GM19240 (cell line): ENCODE data around the gene CHMP4B.

ENCODE experiments used
- DNase-seq: peaks from one replicate; pipeline ENCODE4 v3.0.0; 2011; ENCODE audit warnings: low spot score; ENCODE audit not compliant: insufficient read length

CHMP4B gene

GRCh38 chr20:33810885-33811775, at the start of gene CHMP4B:
CHMP4B (plus strand) TSS chr20:33811348; CDS start chr20:33811469, 121 bp downstream.
- peak; percentile 98 for DNase-seq

DNA sequence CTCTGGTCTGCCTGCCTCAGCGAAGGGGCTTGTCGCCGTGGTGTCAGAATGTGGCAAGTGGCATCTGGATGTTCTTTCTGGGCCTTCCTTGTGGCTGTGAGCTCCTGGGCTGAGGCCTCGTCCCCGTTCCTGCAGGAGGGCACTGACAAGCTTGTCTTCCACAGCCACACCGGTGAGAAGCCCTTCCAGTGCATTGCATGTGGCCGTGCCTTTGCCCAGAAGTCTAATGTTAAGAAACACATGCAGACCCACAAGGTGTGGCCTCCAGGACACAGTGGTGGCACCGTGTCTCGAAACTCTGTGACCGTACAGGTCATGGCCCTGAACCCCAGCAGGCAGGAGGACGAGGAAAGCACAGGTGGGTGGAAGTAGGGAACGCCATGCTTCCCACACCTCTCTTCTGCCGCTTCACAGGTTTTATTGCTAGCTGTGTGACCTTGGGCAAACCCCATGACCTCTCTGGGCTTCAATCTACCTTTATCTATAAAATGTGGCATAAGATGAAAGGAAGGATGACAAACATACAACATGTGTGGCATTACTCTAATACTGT, 49.4 kb upstream of the CHMP4B start:
- no peak for DNase-seq

GRCh38 chr20:33765099-33765498, 46.0 kb upstream of the CHMP4B start:
- DNase-seq = no peak

- DNase-seq = no peak
These were observed 45.6 kb upstream of the CHMP4B start for GRCh38 chr20:33765592-33765991.

- no peak for DNase-seq
These were observed 44.5 kb upstream of the CHMP4B start for GRCh38 chr20:33766686-33767085.

- DNase-seq = no peak
These were observed 43.4 kb upstream of the CHMP4B start for GRCh38 chr20:33767777-33768138.

DNA sequence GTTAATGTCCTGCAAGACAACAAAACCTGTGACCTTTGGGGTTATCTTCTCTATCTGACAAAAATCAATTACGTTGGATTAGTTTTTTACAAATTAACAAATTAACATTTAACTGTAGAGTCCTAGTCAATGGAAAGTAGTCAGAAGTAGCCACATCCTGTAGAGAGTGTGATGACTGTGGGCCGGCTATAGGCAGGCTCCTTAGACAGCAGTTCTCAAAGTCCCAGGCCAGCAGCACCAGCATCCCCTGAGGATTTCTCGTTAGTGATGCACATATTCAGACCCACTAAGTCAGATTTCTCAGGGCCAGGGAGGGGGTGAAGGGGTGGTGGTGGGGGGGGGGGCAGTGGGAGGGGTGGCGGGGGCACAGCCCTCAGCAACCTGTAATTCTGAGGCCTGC, 42.1 kb upstream of the CHMP4B start:
- DNase-seq = no peak

- DNase-seq = no peak
These were observed 41.1 kb upstream of the CHMP4B start for GRCh38 chr20:33770005-33770404.

GRCh38 chr20:33771938-33772337, 39.2 kb upstream of the CHMP4B start:
- no peak for DNase-seq

DNA sequence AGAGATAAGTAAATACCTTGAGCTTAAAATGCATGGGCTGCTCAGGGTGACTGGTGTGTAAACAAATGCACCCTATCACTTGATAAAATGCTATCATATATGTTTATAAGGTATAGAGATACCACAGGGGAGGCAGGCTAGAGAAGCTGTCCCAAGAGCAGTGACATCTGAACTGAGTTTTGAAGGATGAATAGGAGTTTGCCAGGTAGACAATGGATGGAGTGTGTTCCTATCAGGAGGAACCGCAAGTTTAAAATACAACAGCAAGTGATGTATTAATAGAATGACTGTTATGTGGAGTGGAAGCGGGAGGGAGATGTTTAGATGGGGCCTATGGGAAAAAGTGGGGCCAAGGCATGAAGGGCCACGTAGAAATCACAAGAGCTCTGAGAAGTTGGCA, 38.7 kb upstream of the CHMP4B start:
- no peak for DNase-seq

- DNase-seq = peak; percentile 54
These were observed 37.6 kb upstream of the CHMP4B start for GRCh38 chr20:33773412-33774089.

GRCh38 chr20:33777816-33778215, 33.3 kb upstream of the CHMP4B start:
- no peak for DNase-seq

DNA sequence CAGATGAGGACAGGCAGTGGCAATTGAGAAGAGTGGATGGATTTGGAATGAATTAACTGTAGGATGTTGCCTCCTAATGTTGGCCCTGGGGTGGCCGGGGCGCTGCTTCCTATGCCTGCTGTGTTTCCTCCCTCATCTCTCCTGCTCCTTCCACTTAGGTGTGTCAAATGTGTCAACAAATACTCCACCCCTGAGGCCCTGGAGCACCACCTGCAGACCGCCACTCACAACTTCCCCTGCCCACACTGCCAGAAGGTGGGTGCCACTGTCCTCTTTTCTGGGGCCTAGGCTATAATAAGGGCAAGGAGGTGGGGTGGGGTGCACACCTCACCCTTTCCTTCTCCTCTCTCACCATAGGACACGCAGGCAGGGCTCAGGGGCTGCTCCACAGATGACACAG, 30.0 kb upstream of the CHMP4B start:
- no peak for DNase-seq

DNA sequence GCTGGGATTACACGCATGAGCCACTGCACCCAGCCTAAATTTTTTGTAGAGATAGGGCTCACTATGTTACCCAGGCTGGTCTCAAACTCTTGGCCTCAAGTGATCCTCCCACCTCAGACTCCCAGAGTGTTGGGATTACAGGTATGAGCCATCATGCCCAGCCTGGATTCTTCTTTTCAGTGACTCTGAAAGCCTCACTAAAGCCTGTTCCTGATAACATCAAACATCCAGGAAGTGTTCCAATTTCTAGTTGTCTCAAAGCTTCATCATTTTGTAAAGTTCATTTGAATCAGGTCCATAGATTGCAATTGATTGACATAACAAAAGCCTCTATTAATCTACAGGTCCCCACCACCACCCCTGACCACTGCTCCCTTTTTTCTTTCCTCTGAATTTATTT, 29.2 kb upstream of the CHMP4B start:
- no peak for DNase-seq

DNA sequence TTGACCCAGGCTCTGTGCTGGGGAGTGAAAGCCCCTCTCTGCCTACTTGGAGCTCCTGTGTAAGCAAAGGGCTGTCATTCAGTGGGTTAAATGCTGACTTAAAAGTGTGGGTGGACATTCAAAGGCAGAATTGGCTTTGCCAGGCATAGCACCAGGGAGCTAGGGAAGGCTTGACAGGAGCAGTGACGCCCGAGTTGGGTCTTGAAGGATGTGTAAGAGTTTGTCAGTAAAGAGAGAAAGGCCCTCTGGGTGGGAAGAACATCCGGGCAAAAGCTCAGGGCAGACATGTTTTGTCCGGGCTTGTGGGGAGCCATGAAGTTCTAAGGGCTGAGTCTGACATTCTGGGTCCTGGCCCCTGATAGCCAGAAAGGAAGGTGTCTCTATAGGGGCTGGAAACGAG, 27.9 kb upstream of the CHMP4B start:
- DNase-seq = no peak

GRCh38 chr20:33783818-33784217, 27.3 kb upstream of the CHMP4B start:
- DNase-seq = no peak

DNA sequence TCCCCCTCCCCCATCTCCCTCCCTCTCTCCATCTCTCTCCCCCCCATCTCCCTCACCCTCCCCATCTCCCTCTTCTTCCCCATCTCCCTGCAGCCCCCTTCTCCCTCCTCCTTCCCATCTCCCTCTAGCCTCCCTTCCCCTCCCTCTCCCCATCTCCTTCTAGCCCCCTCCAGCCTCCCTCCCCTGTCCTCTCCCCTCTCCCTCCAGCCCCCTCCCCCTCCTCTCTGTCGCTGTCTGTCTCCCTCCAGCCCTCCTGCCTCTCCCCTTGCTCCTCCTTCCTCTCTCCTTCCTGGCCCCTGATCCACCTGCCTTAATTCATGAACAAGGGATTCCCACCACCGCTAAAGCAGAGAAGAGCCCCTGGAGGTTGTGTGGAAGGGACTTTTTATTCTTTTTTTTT, 26.9 kb upstream of the CHMP4B start:
- DNase-seq = no peak

GRCh38 chr20:33785503-33785902, 25.6 kb upstream of the CHMP4B start:
- DNase-seq = no peak

- DNase-seq = no peak
These were observed 23.8 kb upstream of the CHMP4B start for GRCh38 chr20:33787253-33787891.

DNA sequence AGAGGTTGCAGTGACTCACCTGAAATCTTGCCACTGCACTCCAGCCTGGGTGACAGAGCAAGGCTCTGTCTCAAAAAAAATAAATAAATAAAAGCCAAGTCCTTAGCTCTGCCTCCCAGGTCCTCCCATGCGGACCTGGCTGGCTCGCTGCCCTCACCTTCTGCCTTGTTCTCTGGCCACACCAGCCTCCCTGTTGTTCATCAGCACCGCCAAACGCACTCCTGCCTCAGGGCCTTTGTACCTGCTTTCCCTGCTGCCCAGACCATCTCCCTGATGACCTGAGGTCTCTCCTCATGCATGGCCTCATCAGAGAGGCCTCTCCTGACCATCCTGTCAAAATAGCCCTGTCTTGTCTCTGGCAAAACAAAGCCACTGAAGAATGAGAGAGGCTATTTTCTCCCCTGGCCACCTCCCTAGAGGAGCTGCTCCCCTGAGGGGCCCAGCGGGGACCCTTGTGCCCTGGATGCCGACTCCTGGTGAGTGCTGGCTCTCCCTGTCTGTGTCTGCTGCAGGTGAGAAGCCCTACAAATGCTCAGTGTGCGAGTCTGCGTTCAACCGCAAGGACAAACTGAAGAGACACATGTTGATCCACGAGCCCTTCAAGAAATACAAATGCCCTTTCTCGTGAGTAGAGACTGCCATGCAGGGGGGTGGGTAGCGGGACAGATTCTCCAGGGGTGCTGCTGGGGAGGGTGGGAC, 22.6 kb upstream of the CHMP4B start:
- no peak for DNase-seq

DNA sequence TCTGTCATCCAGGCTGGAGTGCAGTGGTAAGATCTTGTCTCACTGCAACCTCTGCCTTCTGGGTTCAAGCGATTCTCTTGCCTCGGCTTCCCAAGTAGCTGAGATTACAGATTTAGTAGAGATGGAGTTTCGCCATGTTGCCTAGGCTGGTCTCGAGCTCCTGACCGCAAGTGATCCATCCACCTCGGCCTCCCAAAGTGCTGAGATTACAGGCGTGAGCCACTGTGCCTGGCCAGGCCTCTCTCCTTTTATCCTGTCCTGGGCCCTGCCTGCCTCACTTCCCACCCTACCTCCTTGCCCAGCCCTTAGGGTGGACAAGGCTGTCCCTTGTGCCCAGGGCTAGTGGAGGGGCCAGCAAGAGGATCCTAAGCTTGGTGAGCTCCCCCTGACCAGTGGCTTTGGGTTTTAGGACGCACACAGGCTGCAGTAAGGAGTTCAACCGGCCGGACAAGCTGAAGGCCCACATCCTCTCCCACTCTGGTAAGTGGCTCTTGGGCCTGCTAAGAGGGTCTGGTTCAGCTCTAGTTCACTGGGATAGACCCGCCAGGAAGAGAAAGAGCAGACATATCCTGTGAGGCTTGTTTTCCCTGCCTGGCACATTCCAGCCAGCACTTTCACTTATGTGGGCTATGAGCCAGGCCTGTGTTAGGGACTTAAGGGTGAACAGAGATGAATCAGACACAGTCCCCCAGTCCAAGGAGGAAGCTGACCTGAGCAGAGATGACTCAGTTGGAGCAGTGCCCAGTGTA, 21.9 kb upstream of the CHMP4B start:
- DNase-seq = no peak
